Smooth muscle cell (in vitro differentiated cells): ENCODE results near the gene TXNDC9. TPM values are rescaled to one million over a fixed set of nuclear protein-coding genes. Genes with fewer than 3 reads are reported as not detected.
"Not testable (repeated sequence)": the region's sequence is repeated elsewhere in the genome, so short reads cannot be mapped to it uniquely, and the experiment has no call there.

ENCODE experiments used
- DNase-seq: peaks from one replicate; lab custom pipeline; 2025; ENCODE audit not compliant: unreplicated experiment; lab: John Stamatoyannopoulos, UW
- H2AFZ ChIP-seq: fragments of 200-600 bp; sonication (generic); 2 replicates; pipeline ENCODE4 v1.6.0; 2016; ENCODE audit warnings: antibody characterized with exemption, low read depth, mild to moderate bottlenecking
- H3F3A ChIP-seq: fragments of 200-600 bp; sonication (generic); 2 replicates; pipeline ENCODE4 v1.6.0; 2017; ENCODE audit warnings: antibody characterized with exemption, low read depth
- H3K27ac ChIP-seq: fragments of 200-600 bp; sonication (generic); 2 replicates; pipeline ENCODE4 v1.5.1; 2016; ENCODE audit warnings: low read depth, mild to moderate bottlenecking
- H3K27me3 ChIP-seq: fragments of 200-600 bp; sonication (generic); 2 replicates; pipeline ENCODE4 v1.6.1; 2016; ENCODE audit warnings: low read depth, mild to moderate bottlenecking
- H3K36me3 ChIP-seq: fragments of 200-600 bp; sonication (generic); 2 replicates; pipeline ENCODE4 v1.5.1; 2016; ENCODE audit warnings: low read depth
- H3K4me1 ChIP-seq: fragments of 200-600 bp; sonication (generic); 2 replicates; pipeline ENCODE4 v1.5.1; 2016; ENCODE audit warnings: low read depth
- H3K4me2 ChIP-seq: fragments of 200-600 bp; sonication (generic); 2 replicates; pipeline ENCODE4 v1.6.0; 2016; ENCODE audit warnings: mild to moderate bottlenecking
- H3K4me3 ChIP-seq: fragments of 200-600 bp; sonication (generic); 2 replicates; pipeline ENCODE4 v1.5.1; 2016; ENCODE audit warnings: mild to moderate bottlenecking
- H3K79me2 ChIP-seq: fragments of 200-600 bp; sonication (generic); 2 replicates; pipeline ENCODE4 v1.6.0; 2016; ENCODE audit warnings: low read depth, mild to moderate bottlenecking
- H3K9ac ChIP-seq: fragments of 200-600 bp; sonication (generic); 2 replicates; pipeline ENCODE4 v1.6.0; 2016; ENCODE audit warnings: low read depth
- H3K9me3 ChIP-seq: fragments of 200-600 bp; sonication (generic); replicated peaks from 2 replicates; pipeline ENCODE4 v1.5.1; 2016; ENCODE audit warnings: low read depth
- H4K20me1 ChIP-seq: fragments of 200-600 bp; sonication (generic); 2 replicates; pipeline ENCODE4 v1.6.0; 2016; ENCODE audit warnings: low read depth
- WGBS: methylation state at CpG from one replicate; pipeline ENCODE4 v1.1.7; 2016; ENCODE audit warnings: low lambda C conversion rate; 5-methylcytosine and 5-hydroxymethylcytosine counted together
- polyA plus RNA-seq: library from polyadenylated mRNA; unstranded; fragments of >200 nt; fragmentation: Nextera tagmentation; extraction: Ambion mirVana; gene quantifications from 2 replicates; pipeline ENCODE4 v1.2.1, GENCODE V29; 2016
- total RNA-seq: library from RNA; depleted of rRNA; stranded (reverse); fragments of >200 nt; gene quantifications from 2 replicates; pipeline ENCODE4 v1.2.3, GENCODE V29; 2014
- TF ChIP-seq, protein P1 (sequence below): fragments of 200-600 bp; sonication (generic); IDR thresholded peaks from 2 replicates; pipeline ENCODE4 v1.5.1; 2017; ENCODE audit warnings: borderline replicate concordance, mild to moderate bottlenecking, antibody characterized with exemption; ENCODE audit not compliant: insufficient read depth, poor library complexity, severe bottlenecking

The TXNDC9 gene
- total and polyA plus RNA-seq, 2 experiments from 2014 or later, result 38.0 to 53.8 TPM

- TF ChIP-seq, protein P1, sequence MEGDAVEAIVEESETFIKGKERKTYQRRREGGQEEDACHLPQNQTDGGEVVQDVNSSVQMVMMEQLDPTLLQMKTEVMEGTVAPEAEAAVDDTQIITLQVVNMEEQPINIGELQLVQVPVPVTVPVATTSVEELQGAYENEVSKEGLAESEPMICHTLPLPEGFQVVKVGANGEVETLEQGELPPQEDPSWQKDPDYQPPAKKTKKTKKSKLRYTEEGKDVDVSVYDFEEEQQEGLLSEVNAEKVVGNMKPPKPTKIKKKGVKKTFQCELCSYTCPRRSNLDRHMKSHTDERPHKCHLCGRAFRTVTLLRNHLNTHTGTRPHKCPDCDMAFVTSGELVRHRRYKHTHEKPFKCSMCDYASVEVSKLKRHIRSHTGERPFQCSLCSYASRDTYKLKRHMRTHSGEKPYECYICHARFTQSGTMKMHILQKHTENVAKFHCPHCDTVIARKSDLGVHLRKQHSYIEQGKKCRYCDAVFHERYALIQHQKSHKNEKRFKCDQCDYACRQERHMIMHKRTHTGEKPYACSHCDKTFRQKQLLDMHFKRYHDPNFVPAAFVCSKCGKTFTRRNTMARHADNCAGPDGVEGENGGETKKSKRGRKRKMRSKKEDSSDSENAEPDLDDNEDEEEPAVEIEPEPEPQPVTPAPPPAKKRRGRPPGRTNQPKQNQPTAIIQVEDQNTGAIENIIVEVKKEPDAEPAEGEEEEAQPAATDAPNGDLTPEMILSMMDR, result no peak
- peaks cover 56% of the 10 kb centered on the region for H3K36me3 ChIP-seq
- 20% methylated on average over 2 of the region's 2 CpGs for WGBS
- H3K4me1 ChIP-seq, result no peaks in the 10 kb centered on the region
- no peaks in the 10 kb centered on the region for H3K9me3 ChIP-seq
- DNase-seq, result no peak
- no peaks in the 10 kb centered on the region for H3F3A ChIP-seq
- no peak overlapping the region for H2AFZ ChIP-seq
- no peaks in the 10 kb centered on the region for H3K27me3 ChIP-seq
- H4K20me1 ChIP-seq, result peaks cover 7% of the 10 kb centered on the region
- H3K4me2 ChIP-seq, result no peak overlapping the region
- H3K27ac ChIP-seq, result no peak overlapping the region
- no peaks in the 10 kb centered on the region for H3K79me2 ChIP-seq
- no peak overlapping the region for H3K4me3 ChIP-seq
- no peak overlapping the region for H3K9ac ChIP-seq
These were observed 29.5 kb upstream of the TXNDC9 start for GRCh38 chr2:99365661-99366060.

- Histone ChIP-seq H3K4me3 (no peak overlapping the region), H3K4me2 (no peak overlapping the region), H2AFZ (no peak overlapping the region), H4K20me1 (peaks cover 82% of the 10 kb centered on the region), H3K79me2 (peaks cover 83% of the 10 kb centered on the region), H3K27ac (no peak overlapping the region), H3K9ac (no peak overlapping the region), H3K9me3 (no peaks in the 10 kb centered on the region), H3K4me1 (no peaks in the 10 kb centered on the region), H3K36me3 (no peaks in the 10 kb centered on the region), H3K27me3 (no peaks in the 10 kb centered on the region), H3F3A (no peaks in the 10 kb centered on the region)
- no peak for DNase-seq
- TF ChIP-seq, protein P1, result no peak
These were observed 20.7 kb upstream of the TXNDC9 start for GRCh38 chr2:99356853-99357252.

DNA sequence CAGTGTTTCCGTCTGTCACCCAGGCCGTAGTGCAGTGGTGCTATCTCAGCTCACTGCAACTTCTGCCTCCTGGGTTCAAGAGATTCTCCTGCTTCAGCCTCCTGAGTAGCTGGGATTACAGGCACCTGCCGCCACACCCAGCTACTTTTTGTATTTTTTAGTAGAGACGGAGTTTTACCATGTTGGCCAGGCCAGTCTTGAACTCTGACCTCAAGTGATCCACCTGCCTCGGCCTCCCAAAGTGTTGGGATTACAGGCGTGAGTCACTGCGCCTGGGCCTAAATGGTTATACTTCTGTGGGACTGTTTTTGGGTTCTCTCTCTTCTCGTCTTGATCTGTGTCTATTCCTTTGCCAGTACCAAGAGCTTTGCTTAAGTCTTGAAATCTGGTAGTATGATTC, 18.7 kb upstream of the TXNDC9 start:
- not testable (repeated sequence) for H3K27ac ChIP-seq, H3F3A ChIP-seq, H3K36me3 ChIP-seq, DNase-seq, H3K9me3 ChIP-seq, H3K27me3 ChIP-seq, H3K4me3 ChIP-seq, H3K4me2 ChIP-seq, H3K9ac ChIP-seq, H2AFZ ChIP-seq, H3K4me1 ChIP-seq
- Histone ChIP-seq H3K79me2 (peaks cover 100% of the 10 kb centered on the region), H4K20me1 (peaks cover 93% of the 10 kb centered on the region)
- WGBS, result 95% methylated on average over 8 of the region's 8 CpGs

DNA sequence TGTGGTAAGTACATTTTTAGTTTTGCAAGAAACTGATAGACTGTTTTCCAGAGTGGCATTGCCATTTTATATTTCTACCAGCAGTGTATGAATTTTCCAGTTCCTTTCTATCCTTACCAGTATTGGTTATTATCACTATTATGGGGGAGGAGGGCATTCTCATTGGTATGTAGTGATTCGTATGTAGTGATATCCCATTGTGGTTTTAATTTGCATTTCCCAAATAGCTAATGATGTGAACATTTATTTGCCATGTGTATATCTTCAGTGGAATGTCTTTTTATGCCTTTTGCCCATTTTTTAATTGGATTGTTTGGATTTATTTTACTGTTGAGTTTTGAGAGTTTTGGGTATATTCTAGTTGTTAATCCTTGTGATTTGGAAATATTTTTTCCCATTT, 17.9 kb upstream of the TXNDC9 start:
- no peak overlapping the region for H3K4me3 ChIP-seq
- WGBS, result 75% methylated on average over 1 of the region's 1 CpG
- no peaks in the 10 kb centered on the region for H3K9me3 ChIP-seq
- TF ChIP-seq, protein P1, result no peak
- H3K4me2 ChIP-seq, result no peak overlapping the region
- H3K4me1 ChIP-seq, result no peaks in the 10 kb centered on the region
- H2AFZ ChIP-seq, result no peak overlapping the region
- no peaks in the 10 kb centered on the region for H3K36me3 ChIP-seq
- no peak for DNase-seq
- no peaks in the 10 kb centered on the region for H3K27me3 ChIP-seq
- no peak overlapping the region for H3K9ac ChIP-seq
- peaks cover 94% of the 10 kb centered on the region for H4K20me1 ChIP-seq
- peaks cover 100% of the 10 kb centered on the region for H3K79me2 ChIP-seq
- H3K27ac ChIP-seq, result no peak overlapping the region
- no peaks in the 10 kb centered on the region for H3F3A ChIP-seq
